HepG2 (cell line): Measurements from ENCODE around the gene ABHD17C.

ENCODE experiments used
- BCLAF1 ChIP-seq: fragments of 450-650 bp; IDR thresholded peaks from 2 replicates; pipeline ENCODE4 v1.6.1; 2017; ENCODE audit warnings: mild to moderate bottlenecking
- CTCF ChIP-seq: sonication (generic); formaldehyde crosslinking; IDR thresholded peaks from 2 replicates; pipeline ENCODE4 v1.5.0; 2020; ENCODE audit warnings: mild to moderate bottlenecking, missing genetic modification reagents, moderate library complexity
- GFI1 ChIP-seq: sonication (generic); formaldehyde crosslinking; IDR thresholded peaks from 2 replicates; pipeline ENCODE4 v1.5.0; 2020; ENCODE audit warnings: missing genetic modification reagents, mild to moderate bottlenecking, borderline replicate concordance
- HNRNPL ChIP-seq: fragments of 200-400 bp; formaldehyde crosslinking; IDR thresholded peaks from 2 replicates; pipeline ENCODE4 v1.6.1; 2017; ENCODE audit warnings: mild to moderate bottlenecking, low read depth, low read length
- MAZ ChIP-seq, 2 experiments: sonication (generic) in 1 of 2; formaldehyde crosslinking in 1 of 2; IDR thresholded peaks; 2 replicates each; pipeline versions ENCODE4 v1.5.0 to v1.6.1; 2012 to 2020; ENCODE audit warnings: low read depth in 2 of 2, mild to moderate bottlenecking in 2 of 2, borderline replicate concordance in 1 of 2, improper control_type of control experiment in 1 of 2, low read length in 1 of 2, missing genetic modification reagents in 1 of 2, moderate library complexity in 1 of 2
- POLR2A ChIP-seq, 2 experiments: IDR thresholded peaks; 2 replicates each; pipeline ENCODE4 v1.6.1; 2011; ENCODE audit warnings: low read depth in 2 of 2, low read length in 2 of 2, mild to moderate bottlenecking in 1 of 2, moderate library complexity in 1 of 2; ENCODE audit not compliant: insufficient read depth in 1 of 2
- SMARCC2 ChIP-seq: fragments of 450-650 bp; IDR thresholded peaks from 2 replicates; pipeline ENCODE4 v1.6.1; 2017; ENCODE audit warnings: antibody characterized with exemption, mild to moderate bottlenecking
- SUZ12 ChIP-seq: fragments of 150-350 bp; IDR thresholded peaks from 2 replicates; pipeline ENCODE4 v1.6.1; 2014; ENCODE audit warnings: low read depth, low read length
- TAF1 ChIP-seq: sonication (generic); formaldehyde crosslinking; IDR thresholded peaks from 2 replicates; pipeline ENCODE4 v1.4.0; 2020; ENCODE audit warnings: missing genetic modification reagents
- ZBTB10 ChIP-seq: sonication (generic); formaldehyde crosslinking; IDR thresholded peaks from 2 replicates; pipeline ENCODE4 v1.4.0; 2020; ENCODE audit warnings: missing genetic modification reagents, borderline replicate concordance
- ZNF20 ChIP-seq: sonication (generic); formaldehyde crosslinking; IDR thresholded peaks from 2 replicates; pipeline ENCODE4 v1.4.0; 2020; ENCODE audit warnings: mild to moderate bottlenecking, moderate library complexity, missing genetic modification reagents
- ZNF282 ChIP-seq: fragments of 450-650 bp; IDR thresholded peaks from 2 replicates; pipeline ENCODE4 v1.6.1; 2018; ENCODE audit not compliant: partially characterized antibody
- ZNF530 ChIP-seq: sonication (generic); formaldehyde crosslinking; IDR thresholded peaks from 2 replicates; pipeline ENCODE4 v1.5.0; 2020; ENCODE audit warnings: low read depth, mild to moderate bottlenecking, missing genetic modification reagents

- no peak for TF ChIP-seq ZNF282
- no peak for TF ChIP-seq GFI1 (CRISPR knock-in tag)
- TF ChIP-seq CTCF: no peak
- no peak for TF ChIP-seq BCLAF1
- no peak for TF ChIP-seq ZNF20 (CRISPR knock-in tag)
- no peak for TF ChIP-seq ZNF530 (CRISPR knock-in tag)
- TF ChIP-seq MAZ (IDR thresholded peaks at IDR 0.05; ENCODE audit: borderline replicate concordance, low read depth, low read length): no peak
- TF ChIP-seq MAZ (CRISPR knock-in tag; IDR thresholded peaks at IDR 0.05; ENCODE audit: low read depth): no peak
- no peak for TF ChIP-seq HNRNPL
- TF ChIP-seq ZBTB10 (CRISPR knock-in tag): no peak
- TF ChIP-seq POLR2A (IDR thresholded peaks at IDR 0.05; ENCODE audit: insufficient read depth in 1 of 2, low read depth in 2 of 2, low read length in 2 of 2): no peak
- no peak for TF ChIP-seq SUZ12
- no peak for TF ChIP-seq SMARCC2
- TF ChIP-seq TAF1 (CRISPR knock-in tag): no peak
Observed at GRCh38 chr15:80761754-80762153, 66.6 kb downstream of the ABHD17C start.
